GM21619 (cell line): ENCODE measurements around the gene TREML1.
"Not testable (repeated sequence)": the region's sequence is repeated elsewhere in the genome, so short reads cannot be mapped to it uniquely, and the experiment has no call there.

Experiments used
- ATAC-seq: cut with Tn5 transposase; IDR thresholded peaks from one replicate; pipeline ENCODE4 v1.9.1; 2021; ENCODE audit not compliant: unreplicated experiment

TREML1 gene

GRCh38 chr6:41153451-41153850, 696 bp downstream of the TREML1 start:
- no peak for ATAC-seq

GRCh38 chr6:41150671-41151070, 3.5 kb downstream of the TREML1 start:
- ATAC-seq: no peak

GRCh38 chr6:41147917-41148316, 6.2 kb downstream of the TREML1 start:
- ATAC-seq: no peak

- no peak for ATAC-seq
Observed at GRCh38 chr6:41136911-41137310, 17.2 kb downstream of the TREML1 start.

- no peak for ATAC-seq
Observed at GRCh38 chr6:41135062-41135832, 18.9 kb downstream of the TREML1 start.

- no peak for ATAC-seq
Observed at GRCh38 chr6:41132254-41132653, 21.9 kb downstream of the TREML1 start.

- no peak for ATAC-seq
Observed at GRCh38 chr6:41125282-41125681, 28.9 kb downstream of the TREML1 start.

GRCh38 chr6:41122918-41123317, 31.2 kb downstream of the TREML1 start:
- no peak for ATAC-seq

GRCh38 chr6:41122373-41122772, 31.8 kb downstream of the TREML1 start:
- ATAC-seq: no peak

- no peak for ATAC-seq
Observed at GRCh38 chr6:41120058-41120457, 34.1 kb downstream of the TREML1 start.

GRCh38 chr6:41119508-41119907, 34.6 kb downstream of the TREML1 start:
- no peak for ATAC-seq

- ATAC-seq: not testable (repeated sequence)
Observed at GRCh38 chr6:41115027-41115426, 39.1 kb downstream of the TREML1 start.

GRCh38 chr6:41111017-41111416, 43.1 kb downstream of the TREML1 start:
- no peak for ATAC-seq

- no peak for ATAC-seq
Observed at GRCh38 chr6:41103847-41104246, 50.3 kb downstream of the TREML1 start.

- no peak for ATAC-seq
Observed at GRCh38 chr6:41100871-41101287, 53.3 kb downstream of the TREML1 start.
